HepG2 (cell line): ENCODE results near the gene FLAD1. TPM values are rescaled to one million over a fixed set of nuclear protein-coding genes. Genes with fewer than 3 reads are reported as not detected.

Experiments used
- AHR ChIP-seq: IDR thresholded peaks from 2 replicates; pipeline ENCODE4 v1.6.1; 2018; ENCODE audit warnings: missing genetic modification reagents, missing compliant biosample characterization
- ASH2L ChIP-seq: fragments of 300-600, 200-600 bp; sonication (generic); IDR thresholded peaks from 2 replicates; pipeline ENCODE4 v1.7.0; 2017; ENCODE audit warnings: low read depth, mild to moderate bottlenecking, moderate library complexity, mixed read lengths, low read length; ENCODE audit not compliant: insufficient read length
- CCDC6 ChIP-seq: sonication (generic); formaldehyde crosslinking; IDR thresholded peaks from 2 replicates; pipeline ENCODE4 v1.8.1; 2022; ENCODE audit warnings: mild to moderate bottlenecking, missing genetic modification reagents, moderate library complexity
- HNRNPK ChIP-seq: fragments of 200-400 bp; formaldehyde crosslinking; IDR thresholded peaks from 2 replicates; pipeline ENCODE4 v1.6.1; 2018; ENCODE audit warnings: low read length, low read depth, moderate library complexity, mild to moderate bottlenecking; ENCODE audit not compliant: poor library complexity, severe bottlenecking
- MEIS2 ChIP-seq: sonication (generic); formaldehyde crosslinking; IDR thresholded peaks from 2 replicates; pipeline ENCODE4 v1.9.0; 2021; ENCODE audit warnings: mild to moderate bottlenecking, missing genetic modification reagents
- NBN ChIP-seq: fragments of 450-650 bp; conservative IDR thresholded peaks from 2 replicates; pipeline ENCODE4 v1.6.1; 2017
- PAF1 ChIP-seq: IDR thresholded peaks from 2 replicates; pipeline ENCODE4 v1.6.1; 2016; ENCODE audit warnings: missing genetic modification reagents, missing compliant biosample characterization
- TEAD3 ChIP-seq: optimal IDR thresholded peaks from 2 replicates; pipeline ENCODE3; 2016; ENCODE audit warnings: borderline replicate concordance
- ZNF136 ChIP-seq: sonication (generic); formaldehyde crosslinking; IDR thresholded peaks from 2 replicates; pipeline ENCODE4 v1.8.1; 2022; ENCODE audit warnings: low read depth, mild to moderate bottlenecking, moderate library complexity, missing genetic modification reagents
- ZNF138 ChIP-seq: sonication (generic); formaldehyde crosslinking; IDR thresholded peaks from 2 replicates; pipeline ENCODE4 v1.5.0; 2020; ENCODE audit warnings: mild to moderate bottlenecking, low read depth, missing genetic modification reagents
- ZNF337 ChIP-seq: sonication (generic); formaldehyde crosslinking; IDR thresholded peaks from 2 replicates; pipeline ENCODE4 v1.5.1; 2020; ENCODE audit warnings: missing genetic modification reagents, low read depth, mild to moderate bottlenecking, borderline replicate concordance
- ZNF552 ChIP-seq: sonication (generic); formaldehyde crosslinking; IDR thresholded peaks from 2 replicates; pipeline ENCODE4 v1.9.0; 2022; ENCODE audit warnings: missing genetic modification reagents, mild to moderate bottlenecking, borderline replicate concordance
- ZNF75D ChIP-seq: sonication (generic); formaldehyde crosslinking; IDR thresholded peaks from 2 replicates; pipeline ENCODE4 v1.8.1; 2023; ENCODE audit warnings: missing genetic modification reagents, mild to moderate bottlenecking, borderline replicate concordance
- ZNF766 ChIP-seq: sonication (generic); formaldehyde crosslinking; IDR thresholded peaks from 2 replicates; pipeline ENCODE4 v1.5.0; 2020; ENCODE audit warnings: missing genetic modification reagents, borderline replicate concordance
- ZNF777 ChIP-seq: sonication (generic); formaldehyde crosslinking; IDR thresholded peaks from 2 replicates; pipeline ENCODE4 v1.4.0; 2020; ENCODE audit warnings: missing genetic modification reagents
- polyA plus RNA-seq, 8 experiments: library from polyadenylated mRNA; depleted of rRNA in 3 of 8; stranded (reverse) in 7 of 8; unstranded in 1 of 8; fragments of >200 nt; fragmentation: Illumina TruSeq in 4 of 8; extraction: Trizol in 4 of 8; gene quantifications; 2 replicates each; pipeline versions ENCODE4 v1.2.1 to v1.2.3, GENCODE V29; 2011 to 2016; ENCODE audit warnings: low read depth in 4 of 8, missing spikeins in 1 of 8, mixed read lengths in 1 of 8; ENCODE audit not compliant: insufficient read depth in 1 of 8
- total RNA-seq, 5 experiments: library from RNA; depleted of rRNA; stranded (reverse); fragments of >200 nt; fragmentation: Illumina TruSeq; extraction: Trizol; gene quantifications; 2 replicates each; pipeline ENCODE4 v1.2.3, GENCODE V29; 2016; ENCODE audit warnings: low read depth in 1 of 5
- TF ChIP-seq, protein P1 (sequence below): sonication (generic); formaldehyde crosslinking; IDR thresholded peaks from 2 replicates; pipeline ENCODE4 v1.5.1; 2020; ENCODE audit warnings: missing genetic modification reagents, mild to moderate bottlenecking, borderline replicate concordance
- TF ChIP-seq, protein P2 (sequence below): sonication (generic); formaldehyde crosslinking; IDR thresholded peaks from 2 replicates; pipeline ENCODE4 v1.4.0; 2020; ENCODE audit warnings: low read depth, missing genetic modification reagents
- TF ChIP-seq, protein P3 (sequence below): sonication (generic); formaldehyde crosslinking; IDR thresholded peaks from 2 replicates; pipeline ENCODE4 v1.5.0; 2020; ENCODE audit warnings: mild to moderate bottlenecking, missing genetic modification reagents
- TF ChIP-seq, protein P4 (sequence below): sonication (generic); formaldehyde crosslinking; IDR thresholded peaks from 2 replicates; pipeline ENCODE4 v1.4.0; 2020; ENCODE audit warnings: mild to moderate bottlenecking, missing genetic modification reagents

The FLAD1 gene
- total and polyA plus RNA-seq, 2 of the 13 experiments (the other 11 are each of a cell fraction or from before 2014, with no cell fraction given), result 25.9 to 32.8 TPM

DNA sequence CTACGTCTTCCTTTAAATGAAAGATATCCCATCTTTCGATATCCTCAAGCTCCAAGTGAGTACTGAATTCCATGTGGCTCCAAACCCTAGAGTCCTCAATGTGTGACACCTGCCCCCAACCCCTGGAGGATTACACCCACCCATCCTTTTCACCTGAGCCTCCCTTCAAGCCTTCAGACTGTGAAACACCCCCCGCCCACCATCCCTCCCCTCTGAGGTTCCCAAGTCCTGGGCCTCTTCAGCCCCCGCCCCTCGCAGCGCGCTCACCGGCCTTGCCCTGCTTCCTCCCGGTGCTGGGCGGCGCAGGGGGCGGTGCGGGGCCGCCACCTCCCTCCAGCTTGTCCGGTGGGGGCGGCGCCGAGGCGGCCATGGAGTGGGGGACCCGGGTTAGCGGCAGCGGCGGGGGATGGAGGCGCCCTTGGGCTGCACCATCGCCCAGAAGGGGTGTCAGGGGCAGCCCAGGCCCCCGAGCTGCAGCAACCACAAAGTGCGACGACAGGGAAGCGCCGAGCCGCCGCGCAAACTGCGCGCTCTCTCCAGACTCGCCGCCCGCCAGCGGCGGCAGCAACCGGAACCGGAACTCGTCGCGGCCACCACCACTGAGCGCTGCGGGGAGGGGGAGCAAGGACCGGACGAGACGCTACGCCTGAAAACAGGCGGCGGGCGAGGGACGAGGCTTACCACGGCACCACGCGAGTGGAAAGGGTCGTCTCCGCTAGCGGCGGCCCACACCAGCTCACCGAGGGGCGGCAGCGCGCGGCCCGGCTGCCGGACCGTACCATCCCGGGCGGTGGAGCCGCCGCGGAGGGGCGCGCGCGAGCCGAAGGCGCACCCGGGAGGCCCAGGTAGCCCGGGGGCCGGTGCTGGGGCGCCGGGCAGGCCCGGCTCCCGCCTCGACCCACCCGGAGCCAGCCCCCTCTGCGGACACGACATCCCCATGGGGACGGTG is 21.7 kb upstream of the FLAD1 start, which contains the start of gene PYGO2 (continued):
- TF ChIP-seq, protein P1, sequence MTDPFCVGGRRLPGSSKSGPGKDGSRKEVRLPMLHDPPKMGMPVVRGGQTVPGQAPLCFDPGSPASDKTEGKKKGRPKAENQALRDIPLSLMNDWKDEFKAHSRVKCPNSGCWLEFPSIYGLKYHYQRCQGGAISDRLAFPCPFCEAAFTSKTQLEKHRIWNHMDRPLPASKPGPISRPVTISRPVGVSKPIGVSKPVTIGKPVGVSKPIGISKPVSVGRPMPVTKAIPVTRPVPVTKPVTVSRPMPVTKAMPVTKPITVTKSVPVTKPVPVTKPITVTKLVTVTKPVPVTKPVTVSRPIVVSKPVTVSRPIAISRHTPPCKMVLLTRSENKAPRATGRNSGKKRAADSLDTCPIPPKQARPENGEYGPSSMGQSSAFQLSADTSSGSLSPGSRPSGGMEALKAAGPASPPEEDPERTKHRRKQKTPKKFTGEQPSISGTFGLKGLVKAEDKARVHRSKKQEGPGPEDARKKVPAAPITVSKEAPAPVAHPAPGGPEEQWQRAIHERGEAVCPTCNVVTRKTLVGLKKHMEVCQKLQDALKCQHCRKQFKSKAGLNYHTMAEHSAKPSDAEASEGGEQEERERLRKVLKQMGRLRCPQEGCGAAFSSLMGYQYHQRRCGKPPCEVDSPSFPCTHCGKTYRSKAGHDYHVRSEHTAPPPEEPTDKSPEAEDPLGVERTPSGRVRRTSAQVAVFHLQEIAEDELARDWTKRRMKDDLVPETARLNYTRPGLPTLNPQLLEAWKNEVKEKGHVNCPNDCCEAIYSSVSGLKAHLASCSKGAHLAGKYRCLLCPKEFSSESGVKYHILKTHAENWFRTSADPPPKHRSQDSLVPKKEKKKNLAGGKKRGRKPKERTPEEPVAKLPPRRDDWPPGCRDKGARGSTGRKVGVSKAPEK (CRISPR knock-in tag), result no peak
- TF ChIP-seq ZNF766 (CRISPR knock-in tag) (peak; percentile 90; the same call in 1 of the 2 replicates), ZNF136 (no peak), ASH2L (peak; percentile 94), HNRNPK (peak; percentile 91), TEAD3 (no peak), ZNF337 (CRISPR knock-in tag) (no peak), AHR (CRISPR knock-in tag) (no peak), MEIS2 (CRISPR knock-in tag) (no peak; the same call in none of the 2 replicates), ZNF777 (0 out of 2 replicates have a peak, but pooled peaks have one; percentile 41), CCDC6 (peak; percentile 93), ZNF552 (CRISPR knock-in tag) (0 out of 2 replicates have a peak, but pooled peaks have one; percentile 76), ZNF75D (CRISPR knock-in tag) (no peak), PAF1 (CRISPR knock-in tag) (no peak; the same call in 1 of the 2 replicates), NBN (no peak), ZNF138 (CRISPR knock-in tag) (no peak)
- TF ChIP-seq, protein P2, sequence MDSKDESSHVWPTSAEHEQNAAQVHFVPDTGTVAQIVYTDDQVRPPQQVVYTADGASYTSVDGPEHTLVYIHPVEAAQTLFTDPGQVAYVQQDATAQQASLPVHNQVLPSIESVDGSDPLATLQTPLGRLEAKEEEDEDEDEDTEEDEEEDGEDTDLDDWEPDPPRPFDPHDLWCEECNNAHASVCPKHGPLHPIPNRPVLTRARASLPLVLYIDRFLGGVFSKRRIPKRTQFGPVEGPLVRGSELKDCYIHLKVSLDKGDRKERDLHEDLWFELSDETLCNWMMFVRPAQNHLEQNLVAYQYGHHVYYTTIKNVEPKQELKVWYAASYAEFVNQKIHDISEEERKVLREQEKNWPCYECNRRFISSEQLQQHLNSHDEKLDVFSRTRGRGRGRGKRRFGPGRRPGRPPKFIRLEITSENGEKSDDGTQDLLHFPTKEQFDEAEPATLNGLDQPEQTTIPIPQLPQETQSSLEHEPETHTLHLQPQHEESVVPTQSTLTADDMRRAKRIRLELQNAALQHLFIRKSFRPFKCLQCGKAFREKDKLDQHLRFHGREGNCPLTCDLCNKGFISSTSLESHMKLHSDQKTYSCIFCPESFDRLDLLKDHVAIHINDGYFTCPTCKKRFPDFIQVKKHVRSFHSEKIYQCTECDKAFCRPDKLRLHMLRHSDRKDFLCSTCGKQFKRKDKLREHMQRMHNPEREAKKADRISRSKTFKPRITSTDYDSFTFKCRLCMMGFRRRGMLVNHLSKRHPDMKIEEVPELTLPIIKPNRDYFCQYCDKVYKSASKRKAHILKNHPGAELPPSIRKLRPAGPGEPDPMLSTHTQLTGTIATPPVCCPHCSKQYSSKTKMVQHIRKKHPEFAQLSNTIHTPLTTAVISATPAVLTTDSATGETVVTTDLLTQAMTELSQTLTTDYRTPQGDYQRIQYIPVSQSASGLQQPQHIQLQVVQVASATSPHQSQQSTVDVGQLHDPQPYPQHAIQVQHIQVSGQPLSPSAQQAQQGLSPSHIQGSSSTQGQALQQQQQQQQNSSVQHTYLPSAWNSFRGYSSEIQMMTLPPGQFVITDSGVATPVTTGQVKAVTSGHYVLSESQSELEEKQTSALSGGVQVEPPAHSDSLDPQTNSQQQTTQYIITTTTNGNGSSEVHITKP (CRISPR knock-in tag), result peak; percentile 98
- TF ChIP-seq, protein P3, sequence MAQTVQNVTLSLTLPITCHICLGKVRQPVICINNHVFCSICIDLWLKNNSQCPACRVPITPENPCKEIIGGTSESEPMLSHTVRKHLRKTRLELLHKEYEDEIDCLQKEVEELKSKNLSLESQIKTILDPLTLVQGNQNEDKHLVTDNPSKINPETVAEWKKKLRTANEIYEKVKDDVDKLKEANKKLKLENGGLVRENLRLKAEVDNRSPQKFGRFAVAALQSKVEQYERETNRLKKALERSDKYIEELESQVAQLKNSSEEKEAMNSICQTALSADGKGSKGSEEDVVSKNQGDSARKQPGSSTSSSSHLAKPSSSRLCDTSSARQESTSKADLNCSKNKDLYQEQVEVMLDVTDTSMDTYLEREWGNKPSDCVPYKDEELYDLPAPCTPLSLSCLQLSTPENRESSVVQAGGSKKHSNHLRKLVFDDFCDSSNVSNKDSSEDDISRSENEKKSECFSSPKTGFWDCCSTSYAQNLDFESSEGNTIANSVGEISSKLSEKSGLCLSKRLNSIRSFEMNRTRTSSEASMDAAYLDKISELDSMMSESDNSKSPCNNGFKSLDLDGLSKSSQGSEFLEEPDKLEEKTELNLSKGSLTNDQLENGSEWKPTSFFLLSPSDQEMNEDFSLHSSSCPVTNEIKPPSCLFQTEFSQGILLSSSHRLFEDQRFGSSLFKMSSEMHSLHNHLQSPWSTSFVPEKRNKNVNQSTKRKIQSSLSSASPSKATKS (CRISPR knock-in tag), result no peak
- TF ChIP-seq, protein P4, sequence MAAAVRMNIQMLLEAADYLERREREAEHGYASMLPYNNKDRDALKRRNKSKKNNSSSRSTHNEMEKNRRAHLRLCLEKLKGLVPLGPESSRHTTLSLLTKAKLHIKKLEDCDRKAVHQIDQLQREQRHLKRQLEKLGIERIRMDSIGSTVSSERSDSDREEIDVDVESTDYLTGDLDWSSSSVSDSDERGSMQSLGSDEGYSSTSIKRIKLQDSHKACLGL (CRISPR knock-in tag), result peak; percentile 47; the same call in 1 of the 2 replicates
